Measurements from ENCODE around the gene PRPF19. TPM values are rescaled to one million over a fixed set of nuclear protein-coding genes. Genes with fewer than 3 reads are reported as not detected.
A peak's percentile ranks its signal among the peaks of the same experiment; 100 is the strongest.

Gene PRPF19
- total RNA-seq, 1 experiment from 2014 or later, result 91.2 TPM

- no peak for DNase-seq (ENCODE audit: low read depth)
Observed at GRCh38 chr11:60874421-60875365, 31.7 kb downstream of the PRPF19 start.

- no peak for DNase-seq (ENCODE audit: low read depth)
Observed at GRCh38 chr11:60873533-60873932, 32.9 kb downstream of the PRPF19 start.

GRCh38 chr11:60872961-60873524, 33.3 kb downstream of the PRPF19 start:
- DNase-seq (ENCODE audit: low read depth), result peak; percentile 94

GRCh38 chr11:60872124-60872960, 34.0 kb downstream of the PRPF19 start:
- peak; percentile 44 for DNase-seq (ENCODE audit: low read depth)

GRCh38 chr11:60871378-60872061, 34.9 kb downstream of the PRPF19 start:
- peak; percentile 23 for DNase-seq (ENCODE audit: low read depth)

GRCh38 chr11:60870733-60871377, 35.5 kb downstream of the PRPF19 start:
- no peak for DNase-seq (ENCODE audit: low read depth)

GRCh38 chr11:60870276-60870675, 36.1 kb downstream of the PRPF19 start:
- no peak for DNase-seq (ENCODE audit: low read depth)

- no peak for DNase-seq (ENCODE audit: low read depth)
Observed at GRCh38 chr11:60869451-60869825, 36.9 kb downstream of the PRPF19 start.

GRCh38 chr11:60868682-60869450, 37.5 kb downstream of the PRPF19 start:
- no peak for DNase-seq (ENCODE audit: low read depth)

GRCh38 chr11:60867871-60868681, 38.3 kb downstream of the PRPF19 start:
- DNase-seq (ENCODE audit: low read depth), result no peak

- no peak for DNase-seq (ENCODE audit: low read depth)
Observed at GRCh38 chr11:60866911-60867870, 39.2 kb downstream of the PRPF19 start, which contains the start of gene ZP1. ZP1 (plus strand) TSS chr11:60867542; CDS start chr11:60867562, 20 bp downstream.

GRCh38 chr11:60864856-60865513, 41.4 kb downstream of the PRPF19 start:
- DNase-seq (ENCODE audit: low read depth), result no peak

- no peak for DNase-seq (ENCODE audit: low read depth)
Observed at GRCh38 chr11:60863550-60864521, 42.5 kb downstream of the PRPF19 start.

- DNase-seq (ENCODE audit: low read depth), result no peak
Observed at GRCh38 chr11:60862171-60862570, 44.2 kb downstream of the PRPF19 start.

GRCh38 chr11:60860943-60861342, 45.4 kb downstream of the PRPF19 start:
- DNase-seq (ENCODE audit: low read depth), result no peak

- DNase-seq (ENCODE audit: low read depth), result no peak
Observed at GRCh38 chr11:60859616-60860250, 46.7 kb downstream of the PRPF19 start.
